Measurements from ENCODE around the gene SETBP1.

The SETBP1 gene

GRCh38 chr18:44691148-44691925 is 10.6 kb downstream of the SETBP1 start:
- no peak overlapping the region for H3K4me3 ChIP-seq (replicated peaks; ENCODE audit: low read depth, low read length)
- DNase-seq (ENCODE audit: extremely low read depth, insufficient read length), result no peak

GRCh38 chr18:44693030-44693784 is 12.5 kb downstream of the SETBP1 start:
- Histone ChIP-seq H3K27me3 (replicated peaks; ENCODE audit: control insufficient read depth, insufficient read depth, low read length) (no peaks in the 10 kb centered on the region; the same call in none of the 2 replicates), H3K4me3 (replicated peaks; ENCODE audit: low read depth, low read length) (no peak overlapping the region), H3K36me3 (ENCODE audit: control insufficient read depth, insufficient read depth, low read length) (no peaks in the 10 kb centered on the region)
- TF ChIP-seq CTCF (IDR thresholded peaks at IDR 0.05; ENCODE audit: insufficient read depth, low read length, poor library complexity, severe bottlenecking), result no peak
- no peak for DNase-seq (ENCODE audit: extremely low read depth, insufficient read length)

More at GRCh38 chr18:44691148-44691925, 10.6 kb downstream of the SETBP1 start:
- no peak for TF ChIP-seq CTCF (IDR thresholded peaks at IDR 0.05; ENCODE audit: insufficient read depth, low read length, poor library complexity, severe bottlenecking)
- Histone ChIP-seq H3K27me3 (replicated peaks; ENCODE audit: control insufficient read depth, insufficient read depth, low read length) (no peaks in the 10 kb centered on the region; the same call in none of the 2 replicates), H3K36me3 (ENCODE audit: control insufficient read depth, insufficient read depth, low read length) (no peaks in the 10 kb centered on the region)

- Histone ChIP-seq H3K36me3 (ENCODE audit: control insufficient read depth, insufficient read depth, low read length) (no peaks in the 10 kb centered on the region), H3K4me3 (replicated peaks; ENCODE audit: low read depth, low read length) (no peak overlapping the region), H3K27me3 (replicated peaks; ENCODE audit: control insufficient read depth, insufficient read depth, low read length) (no peaks in the 10 kb centered on the region; the same call in none of the 2 replicates)
- no peak for DNase-seq (ENCODE audit: extremely low read depth, insufficient read length)
- no peak for TF ChIP-seq CTCF (IDR thresholded peaks at IDR 0.05; ENCODE audit: insufficient read depth, low read length, poor library complexity, severe bottlenecking)
Observed at GRCh38 chr18:44695503-44695902, 14.8 kb downstream of the SETBP1 start.

GRCh38 chr18:44696892-44697291 is 16.2 kb downstream of the SETBP1 start:
- DNase-seq (ENCODE audit: extremely low read depth, insufficient read length), result no peak
- no peaks in the 10 kb centered on the region; the same call in 1 of the 2 replicates for H3K27me3 ChIP-seq (replicated peaks; ENCODE audit: control insufficient read depth, insufficient read depth, low read length)
- H3K4me3 ChIP-seq (replicated peaks; ENCODE audit: low read depth, low read length), result no peak overlapping the region
- no peak for TF ChIP-seq CTCF (IDR thresholded peaks at IDR 0.05; ENCODE audit: insufficient read depth, low read length, poor library complexity, severe bottlenecking)
- H3K36me3 ChIP-seq (ENCODE audit: control insufficient read depth, insufficient read depth, low read length), result no peaks in the 10 kb centered on the region

GRCh38 chr18:44697315-44697714 is 16.6 kb downstream of the SETBP1 start:
- Histone ChIP-seq H3K27me3 (replicated peaks; ENCODE audit: control insufficient read depth, insufficient read depth, low read length) (no peaks in the 10 kb centered on the region; the same call in 1 of the 2 replicates), H3K36me3 (ENCODE audit: control insufficient read depth, insufficient read depth, low read length) (no peaks in the 10 kb centered on the region), H3K4me3 (replicated peaks; ENCODE audit: low read depth, low read length) (no peak overlapping the region)
- TF ChIP-seq CTCF (IDR thresholded peaks at IDR 0.05; ENCODE audit: insufficient read depth, low read length, poor library complexity, severe bottlenecking), result no peak
- no peak for DNase-seq (ENCODE audit: extremely low read depth, insufficient read length)
